ENCODE data around the gene PPFIA1. TPM values are rescaled to one million over a fixed set of nuclear protein-coding genes. Genes with fewer than 3 reads are reported as not detected.

PPFIA1 gene
- total RNA-seq, 4 donors from 2014 or later = 46.3 to 51.5 (median 47.2) TPM

DNA sequence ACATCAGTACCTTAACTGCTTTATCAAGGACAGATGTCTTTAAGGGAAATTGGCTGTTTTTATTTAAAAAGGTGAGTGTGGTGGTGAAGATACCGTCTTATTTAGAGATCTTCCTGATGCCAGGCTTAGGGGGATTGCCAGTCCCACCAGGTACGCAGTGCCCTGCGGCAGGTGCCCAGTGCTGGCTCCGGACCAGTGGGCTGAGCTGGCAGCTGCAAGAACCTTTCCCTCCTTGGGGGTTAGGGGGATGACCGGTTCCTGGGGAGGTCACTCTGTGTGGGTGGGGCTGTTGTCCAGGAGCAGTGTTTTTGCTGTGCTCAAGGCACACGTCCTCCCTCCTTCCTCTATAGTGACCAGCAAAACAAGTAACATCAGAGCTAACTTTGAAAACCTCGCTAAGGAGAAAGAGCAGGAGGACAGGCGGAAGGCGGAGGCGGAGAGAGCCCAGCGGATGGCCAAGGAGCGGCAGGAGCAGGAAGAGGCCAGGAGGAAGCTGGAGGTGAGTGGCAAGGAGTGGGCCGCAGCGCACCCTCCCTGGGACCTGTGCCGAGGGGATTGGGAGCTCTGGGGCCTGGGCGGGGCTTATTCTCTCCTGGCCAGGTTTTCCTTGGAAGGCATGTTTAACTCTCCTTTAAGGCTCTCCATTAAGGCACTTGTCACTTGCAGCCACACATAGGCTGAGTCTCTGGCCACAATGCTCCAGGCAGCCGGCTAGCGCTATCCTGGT is 158.4 kb downstream of the PPFIA1 start:
- DNase-seq (ENCODE audit: extremely low spot score) = no peak
- no peaks in the 10 kb centered on the region for H3K9me3 ChIP-seq
- peaks cover 61 to 99% (median 98%) of the 10 kb centered on the region in 4 donors for H3K36me3 ChIP-seq
- H3K27me3 ChIP-seq = no peaks in the 10 kb centered on the region
- H3K4me1 ChIP-seq = peaks cover 0 to 3% (median 0%) of the 10 kb centered on the region in 4 donors
- intact Hi-C loops (cut with DNase I) = no loop called here
- TF ChIP-seq POLR2A (IDR thresholded peaks at IDR 0.05; ENCODE audit: low read depth) (no peak), POLR2AphosphoS5 (IDR thresholded peaks at IDR 0.05) (no peak), EP300 (IDR thresholded peaks at IDR 0.05) (no peak)
- TF ChIP-seq, protein P1, sequence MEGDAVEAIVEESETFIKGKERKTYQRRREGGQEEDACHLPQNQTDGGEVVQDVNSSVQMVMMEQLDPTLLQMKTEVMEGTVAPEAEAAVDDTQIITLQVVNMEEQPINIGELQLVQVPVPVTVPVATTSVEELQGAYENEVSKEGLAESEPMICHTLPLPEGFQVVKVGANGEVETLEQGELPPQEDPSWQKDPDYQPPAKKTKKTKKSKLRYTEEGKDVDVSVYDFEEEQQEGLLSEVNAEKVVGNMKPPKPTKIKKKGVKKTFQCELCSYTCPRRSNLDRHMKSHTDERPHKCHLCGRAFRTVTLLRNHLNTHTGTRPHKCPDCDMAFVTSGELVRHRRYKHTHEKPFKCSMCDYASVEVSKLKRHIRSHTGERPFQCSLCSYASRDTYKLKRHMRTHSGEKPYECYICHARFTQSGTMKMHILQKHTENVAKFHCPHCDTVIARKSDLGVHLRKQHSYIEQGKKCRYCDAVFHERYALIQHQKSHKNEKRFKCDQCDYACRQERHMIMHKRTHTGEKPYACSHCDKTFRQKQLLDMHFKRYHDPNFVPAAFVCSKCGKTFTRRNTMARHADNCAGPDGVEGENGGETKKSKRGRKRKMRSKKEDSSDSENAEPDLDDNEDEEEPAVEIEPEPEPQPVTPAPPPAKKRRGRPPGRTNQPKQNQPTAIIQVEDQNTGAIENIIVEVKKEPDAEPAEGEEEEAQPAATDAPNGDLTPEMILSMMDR (IDR thresholded peaks at IDR 0.05) = no peak
- no peak overlapping the region for H3K4me3 ChIP-seq
- H3K27ac ChIP-seq (replicated peaks in 1 of 4) = no peak overlapping the region
- 92% methylated on average over 18 of the region's 18 CpGs for WGBS

DNA sequence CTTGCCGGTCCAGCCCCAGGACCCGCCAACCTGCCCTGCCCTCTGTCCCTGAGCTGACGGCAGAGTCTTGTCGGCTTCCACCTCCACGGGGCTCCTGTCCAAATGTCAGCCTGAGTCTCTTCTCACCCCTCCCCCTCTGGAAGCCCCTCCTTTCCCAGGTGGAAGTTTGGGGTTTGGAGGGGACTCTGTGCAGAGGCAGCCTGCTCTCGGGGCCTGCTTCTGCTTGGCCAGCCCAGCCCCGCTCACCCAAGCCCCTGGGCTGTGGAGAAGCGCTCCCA is 158.9 kb downstream of the PPFIA1 start:
- Histone ChIP-seq H3K9me3 (no peaks in the 10 kb centered on the region), H3K4me1 (no peaks in the 10 kb centered on the region), H3K27ac (replicated peaks in 1 of 4) (no peak overlapping the region), H3K4me3 (no peak overlapping the region), H3K27me3 (no peaks in the 10 kb centered on the region), H3K36me3 (peaks cover 66 to 99% (median 98%) of the 10 kb centered on the region in 4 donors)
- 82% methylated on average over 6 of the region's 8 CpGs for WGBS
- no peak for DNase-seq (ENCODE audit: extremely low spot score)
- intact Hi-C loops (cut with DNase I) = no loop called here
- TF ChIP-seq, protein P1 (IDR thresholded peaks at IDR 0.05) = no peak
- no peak for TF ChIP-seq POLR2A (IDR thresholded peaks at IDR 0.05; ENCODE audit: low read depth)
- TF ChIP-seq EP300 (IDR thresholded peaks at IDR 0.05) = no peak
- TF ChIP-seq POLR2AphosphoS5 (IDR thresholded peaks at IDR 0.05) = no peak

DNA sequence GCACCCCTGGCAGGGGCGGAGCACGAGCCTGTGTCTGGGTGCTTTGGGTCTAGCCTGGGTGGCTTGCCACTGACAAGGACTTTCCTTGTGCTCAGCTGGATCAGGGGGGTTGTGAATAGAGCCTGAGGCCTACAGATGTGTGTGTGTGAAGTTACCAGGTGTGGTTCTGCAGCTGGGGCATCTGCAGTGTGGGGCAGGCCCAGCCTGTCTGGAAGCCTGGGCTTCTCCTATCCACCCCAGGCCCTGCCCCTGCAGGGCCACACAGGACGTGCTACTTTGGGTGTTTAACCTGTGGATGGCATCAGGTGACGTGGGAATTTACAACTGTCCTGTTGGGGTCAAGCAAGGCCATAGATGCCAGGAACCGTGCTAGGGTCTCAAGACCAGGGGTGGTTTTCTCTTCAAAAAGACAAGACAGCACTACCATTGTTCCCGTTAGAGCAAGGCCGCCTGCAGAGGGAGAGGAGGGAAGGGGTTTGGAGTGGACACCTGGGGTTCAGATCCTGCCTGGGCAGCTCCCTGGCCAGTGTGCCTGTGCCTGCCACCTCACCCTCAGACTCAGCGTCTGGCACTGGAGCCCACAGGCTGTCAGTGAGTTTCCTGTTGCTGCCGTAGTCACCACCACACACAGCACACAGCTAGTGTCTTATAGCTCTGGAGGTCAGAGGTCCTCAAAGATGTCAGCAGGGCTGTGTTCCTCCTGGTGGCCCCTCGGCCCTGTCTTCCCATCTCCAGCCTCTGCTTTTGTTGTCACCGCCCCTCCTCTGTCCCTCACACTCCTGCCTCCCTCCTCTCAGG is 159.4 kb downstream of the PPFIA1 start:
- no peaks in the 10 kb centered on the region for H3K9me3 ChIP-seq
- no peak for TF ChIP-seq POLR2A (IDR thresholded peaks at IDR 0.05; ENCODE audit: low read depth)
- TF ChIP-seq EP300 (IDR thresholded peaks at IDR 0.05) = no peak
- TF ChIP-seq POLR2AphosphoS5 (IDR thresholded peaks at IDR 0.05) = no peak
- TF ChIP-seq, protein P1 (IDR thresholded peaks at IDR 0.05) = no peak
- no peak overlapping the region for H3K27ac ChIP-seq (replicated peaks in 1 of 4)
- 83% methylated on average over 6 of the region's 11 CpGs for WGBS
- no peaks in the 10 kb centered on the region for H3K27me3 ChIP-seq
- intact Hi-C loops (cut with DNase I) = no loop called here
- peaks cover 70 to 99% (median 98%) of the 10 kb centered on the region in 4 donors for H3K36me3 ChIP-seq
- no peak overlapping the region for H3K4me3 ChIP-seq
- H3K4me1 ChIP-seq = no peaks in the 10 kb centered on the region
- DNase-seq (ENCODE audit: extremely low spot score) = no peak

DNA sequence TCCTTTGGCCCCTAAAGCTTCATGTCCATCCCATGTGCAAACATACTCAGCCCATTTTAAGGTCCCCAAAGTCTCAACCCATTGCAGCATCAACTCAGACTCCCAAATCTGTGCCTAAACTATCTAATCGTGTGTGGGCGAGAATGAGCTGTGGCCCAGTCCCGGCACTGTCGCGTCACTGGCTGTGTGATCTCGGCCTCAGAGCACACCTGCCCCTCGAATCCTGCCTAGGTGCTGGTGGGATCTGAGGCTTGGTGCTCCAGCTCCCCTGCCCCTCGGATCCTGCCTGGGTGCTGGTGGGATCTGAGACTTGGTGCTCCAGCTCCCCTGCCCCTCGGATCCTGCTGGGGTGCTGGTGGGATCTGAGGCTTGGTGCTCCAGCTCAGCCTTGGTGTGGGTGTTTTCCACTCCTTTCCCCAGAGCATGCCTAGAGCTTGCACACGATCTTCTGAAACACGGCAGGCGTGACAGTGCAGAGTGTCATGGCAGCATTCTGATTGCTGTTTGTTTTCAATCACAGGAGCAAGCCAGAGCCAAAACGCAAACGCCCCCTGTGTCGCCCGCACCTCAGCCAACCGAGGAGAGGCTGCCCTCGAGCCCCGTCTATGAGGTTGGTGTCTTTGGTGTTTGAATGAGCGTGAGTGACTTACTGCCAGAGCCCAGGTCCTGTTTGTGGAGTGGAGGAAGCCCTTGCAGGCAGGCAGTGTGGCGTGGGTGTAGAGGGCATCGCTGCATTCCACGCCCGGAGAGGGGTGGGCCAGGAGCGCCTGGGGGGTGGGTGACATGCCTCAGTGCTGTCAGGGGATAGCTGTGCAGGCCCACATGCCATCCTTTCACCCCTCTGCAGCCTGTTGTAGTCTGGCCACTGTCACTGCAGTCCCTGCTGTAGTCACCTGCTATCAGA is 160.4 kb downstream of the PPFIA1 start:
- no peak for DNase-seq (ENCODE audit: extremely low spot score)
- H3K9me3 ChIP-seq = no peaks in the 10 kb centered on the region
- H3K4me3 ChIP-seq = no peak overlapping the region
- H3K36me3 ChIP-seq = peaks cover 73 to 99% (median 98%) of the 10 kb centered on the region in 4 donors
- H3K27me3 ChIP-seq = no peaks in the 10 kb centered on the region
- no peaks in the 10 kb centered on the region for H3K4me1 ChIP-seq
- 94% methylated on average over 22 of the region's 25 CpGs for WGBS
- intact Hi-C loops (cut with DNase I) = no loop called here
- H3K27ac ChIP-seq (replicated peaks in 1 of 4) = no peak overlapping the region
- TF ChIP-seq POLR2A (IDR thresholded peaks at IDR 0.05; ENCODE audit: low read depth) = no peak
- no peak for TF ChIP-seq EP300 (IDR thresholded peaks at IDR 0.05)
- TF ChIP-seq, protein P1 (IDR thresholded peaks at IDR 0.05) = no peak
- TF ChIP-seq POLR2AphosphoS5 (IDR thresholded peaks at IDR 0.05) = no peak
